HCT116 (cell line): ENCODE measurements around the gene POPDC2. TPM values are rescaled to one million over a fixed set of nuclear protein-coding genes. Genes with fewer than 3 reads are reported as not detected.

ENCODE experiments used
- ATAC-seq: fragments of 200-7000 bp; cut with Tn5 transposase; 2 replicates; pipeline ENCODE4 v1.9.1; 2020; ENCODE audit warnings: mild to moderate bottlenecking, moderate library complexity
- BruUV-seq: library from RNA; stranded (reverse); fragments of 400-500 nt; replicated peaks from 2 replicates; lab custom pipeline; 2021; lab: Mats Ljungman, UMichigan
- CTCF ChIA-PET: fragments of 300-600 bp; sonication (Branson Sonifier 250); formaldehyde crosslinking; loops from one replicate; lab custom pipeline; 2021; ENCODE audit warnings: antibody characterized with exemption; lab: Charles Lee
- POLR2A ChIA-PET: fragments of 300-600, 350-600 bp; sonication (Branson Sonifier 250); formaldehyde crosslinking; loops from one replicate; lab custom pipeline; 2021; ENCODE audit warnings: antibody characterized with exemption; lab: Charles Lee
- RAD21 ChIA-PET, 2 experiments: fragments of 300-600 bp; sonication (Branson Sonifier 250); formaldehyde crosslinking; loops; one replicate each; lab custom pipeline; 2023; ENCODE audit warnings: low total read pairs in 2 of 2; ENCODE audit not compliant: uncharacterized antibody in 2 of 2, unreplicated experiment in 2 of 2, low non-redundant PET in 1 of 2; lab: Charles Lee
- DNase-seq: peaks from one replicate; pipeline ENCODE4 v3.0.0-alpha.2; 2010; ENCODE audit warnings: low read depth, low spot score
- H2AFZ ChIP-seq: fragments of 200-600 bp; shearing (Covaris generic), sonication (generic); 2 replicates; pipeline ENCODE4 v1.6.1; 2017; ENCODE audit warnings: low read depth, mixed run types, mixed read lengths, antibody characterized with exemption, low read length; ENCODE audit not compliant: poor library complexity, severe bottlenecking
- H3K27ac ChIP-seq: 2 replicates; pipeline ENCODE4 v1.5.1; 2012; ENCODE audit warnings: low read depth, low read length
- H3K27me3 ChIP-seq: fragments of 200-600 bp; sonication (generic); 2 replicates; pipeline ENCODE4 v1.6.1; 2016; ENCODE audit warnings: mixed run types, low read length, mixed read lengths; ENCODE audit not compliant: insufficient read depth
- H3K36me3 ChIP-seq, 2 experiments: fragments of 200-500 bp in 1 of 2; fragments of 200-600 bp in 1 of 2; sonication (Bioruptor generic) in 1 of 2; sonication (generic) in 1 of 2; 2 replicates each; pipeline versions ENCODE4 v1.5.1 to v1.6.1; 2014 to 2016; ENCODE audit warnings: low read length in 2 of 2, inconsistent platforms in 1 of 2, mixed read lengths in 1 of 2, mixed run types in 1 of 2; ENCODE audit not compliant: insufficient read depth in 2 of 2, control insufficient read depth in 1 of 2
- H3K4me1 ChIP-seq, 2 experiments: fragments of 200-600 bp in 1 of 2; sonication (generic) in 1 of 2; 2 replicates each; pipeline versions ENCODE4 v1.5.1 to v1.6.1; 2012 to 2017; ENCODE audit warnings: low read length in 2 of 2, inconsistent platforms in 1 of 2, mild to moderate bottlenecking in 1 of 2, mixed read lengths in 1 of 2, mixed run types in 1 of 2, moderate library complexity in 1 of 2; ENCODE audit not compliant: insufficient read depth in 2 of 2, control insufficient read depth in 1 of 2
- H3K4me2 ChIP-seq: fragments of 200-600 bp; sonication (generic); 2 replicates; pipeline ENCODE4 v1.6.1; 2017; ENCODE audit warnings: mixed run types, low read length, mixed read lengths
- H3K4me3 ChIP-seq, 2 experiments: fragments of 200-600 bp in 1 of 2; sonication (generic) in 1 of 2; replicated peaks in 1 of 2; 2 replicates each; pipeline ENCODE4 v1.5.1; 2011 to 2016; ENCODE audit warnings: low read length in 2 of 2, control low read depth in 1 of 2, low read depth in 1 of 2, mild to moderate bottlenecking in 1 of 2, mixed read lengths in 1 of 2, mixed run types in 1 of 2
- H3K79me2 ChIP-seq: fragments of 200-600 bp; sonication (generic); 2 replicates; pipeline ENCODE4 v1.6.1; 2017; ENCODE audit warnings: mild to moderate bottlenecking, mixed run types, low read length, moderate library complexity, mixed read lengths; ENCODE audit not compliant: insufficient read depth
- H3K9ac ChIP-seq: fragments of 200-600 bp; sonication (generic); 2 replicates; pipeline ENCODE4 v1.6.1; 2016; ENCODE audit warnings: low read length, mixed read lengths
- H3K9me2 ChIP-seq: fragments of 200-600 bp; sonication (generic), shearing (Covaris generic); 2 replicates; pipeline ENCODE4 v1.6.1; 2017; ENCODE audit warnings: mixed run types, mild to moderate bottlenecking, moderate library complexity; ENCODE audit not compliant: insufficient read depth
- H3K9me3 ChIP-seq, 2 experiments: fragments of 200-500 bp in 1 of 2; fragments of 200-600 bp in 1 of 2; sonication (Bioruptor generic) in 1 of 2; sonication (generic) in 1 of 2; 2 replicates each; pipeline ENCODE4 v1.6.1; 2014 to 2017; ENCODE audit warnings: low read length in 2 of 2, mixed read lengths in 2 of 2, inconsistent platforms in 1 of 2, low read depth in 1 of 2, mild to moderate bottlenecking in 1 of 2, mixed run types in 1 of 2, moderate library complexity in 1 of 2; ENCODE audit not compliant: control insufficient read depth in 1 of 2, insufficient read depth in 1 of 2
- H4K20me1 ChIP-seq: fragments of 200-600 bp; sonication (generic), shearing (Covaris generic); 2 replicates; pipeline ENCODE4 v1.6.1; 2017; ENCODE audit warnings: mixed run types, mild to moderate bottlenecking, moderate library complexity; ENCODE audit not compliant: insufficient read depth
- ATF3 ChIP-seq: IDR thresholded peaks from 2 replicates; pipeline ENCODE4 v1.6.1; 2012
- CTCF ChIP-seq, 3 experiments: fragments of 200-600 bp in 1 of 3; sonication (generic) in 1 of 3; IDR thresholded peaks in 2 of 3; conservative IDR thresholded peaks in 1 of 3; 2 replicates each; pipeline ENCODE4 v1.5.1; 2012 to 2017; ENCODE audit warnings: low read depth in 2 of 3, low read length in 2 of 3, antibody characterized with exemption in 1 of 3, borderline replicate concordance in 1 of 3, control low read depth in 1 of 3, mild to moderate bottlenecking in 1 of 3, mixed read lengths in 1 of 3, mixed run types in 1 of 3, moderate library complexity in 1 of 3; ENCODE audit not compliant: insufficient read depth in 1 of 3
- EGR1 ChIP-seq: IDR thresholded peaks from 2 replicates; pipeline ENCODE4 v1.6.1; 2012; ENCODE audit warnings: low read depth
- ELF1 ChIP-seq: IDR thresholded peaks from 2 replicates; pipeline ENCODE4 v1.6.1; 2012; ENCODE audit warnings: low read depth, borderline replicate concordance
- EZH2phosphoT487 ChIP-seq: fragments of 200-600 bp; IDR thresholded peaks from 2 replicates; pipeline ENCODE4 v1.6.1; 2018; ENCODE audit warnings: antibody characterized with exemption, borderline replicate concordance
- FOSL1 ChIP-seq: IDR thresholded peaks from 2 replicates; pipeline ENCODE4 v1.6.1; 2012; ENCODE audit warnings: low read depth
- JUND ChIP-seq: IDR thresholded peaks from 2 replicates; pipeline ENCODE4 v1.6.1; 2012
- MAX ChIP-seq: IDR thresholded peaks from 2 replicates; pipeline ENCODE4 v1.6.1; 2012
- RAD21 ChIP-seq: IDR thresholded peaks from 2 replicates; pipeline ENCODE4 v1.6.1; 2012; ENCODE audit warnings: low read depth, mild to moderate bottlenecking
- SP1 ChIP-seq: IDR thresholded peaks from 2 replicates; pipeline ENCODE4 v1.6.1; 2012; ENCODE audit warnings: low read depth
- TCF7L2 ChIP-seq: IDR thresholded peaks from 2 replicates; pipeline ENCODE4 v1.7.0; 2011; ENCODE audit warnings: borderline replicate concordance, inconsistent platforms; ENCODE audit not compliant: insufficient read depth, insufficient read length; ENCODE audit errors: extremely low read depth
- YY1 ChIP-seq: IDR thresholded peaks from 2 replicates; pipeline ENCODE4 v1.6.1; 2011; ENCODE audit warnings: low read length, low read depth, moderate library complexity, mild to moderate bottlenecking; ENCODE audit not compliant: insufficient replicate concordance; ENCODE audit errors: extremely low read depth
- ZFX ChIP-seq: fragments of 450-650 bp; IDR thresholded peaks from 2 replicates; pipeline ENCODE4 v1.6.1; 2017
- ZNF274 ChIP-seq: fragments of 200-500 bp; sonication (Bioruptor generic); IDR thresholded peaks from 2 replicates; pipeline ENCODE4 v1.6.1; 2014; ENCODE audit warnings: mild to moderate bottlenecking, low read depth, low read length, inconsistent platforms
- intact Hi-C: fragments of 100-400 bp; cut with micrococcal nuclease; formaldehyde crosslinking; loops from 2 replicates; pipeline ENCODE4 v1.10.0; 2022
- total RNA-seq: library from RNA; stranded (reverse); gene quantifications from one replicate; pipeline ENCODE4 v1.2.1, GENCODE V29; 2021; ENCODE audit not compliant: unreplicated experiment
- TF ChIP-seq, protein P1 (sequence below): IDR thresholded peaks from 2 replicates; pipeline ENCODE4 v1.6.1; 2011; ENCODE audit warnings: mild to moderate bottlenecking, low read length, moderate library complexity; ENCODE audit not compliant: insufficient replicate concordance; ENCODE audit errors: extremely low read depth
- TF ChIP-seq, protein P2 (sequence below): IDR thresholded peaks from 2 replicates; pipeline ENCODE4 v1.6.1; 2012; ENCODE audit warnings: low read depth

POPDC2 gene
- total RNA-seq, 1 experiment from 2014 or later = 1.6 TPM

DNA sequence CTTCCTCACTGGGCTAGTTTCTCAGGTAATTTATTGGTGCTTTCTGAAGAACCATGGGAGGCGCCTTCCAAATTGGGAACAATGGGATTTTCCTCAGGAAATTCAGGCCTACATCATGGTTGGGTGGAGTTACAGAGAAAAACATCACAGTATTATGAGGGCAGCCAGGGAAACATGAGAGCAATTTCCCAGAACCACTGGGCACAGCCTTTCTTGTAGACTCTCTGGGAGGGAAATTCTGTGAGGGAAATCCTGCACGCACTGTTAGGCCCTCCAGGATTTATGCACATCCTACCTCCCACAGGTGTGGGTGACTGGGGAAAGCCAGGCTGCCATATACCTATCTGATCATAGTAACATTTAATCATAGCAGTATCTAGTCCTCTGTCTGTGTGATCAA is 13.2 kb downstream of the POPDC2 start:
- Histone ChIP-seq H3K9ac (no peak overlapping the region), H3K9me3 (no peaks in the 10 kb centered on the region), H3K4me2 (no peak overlapping the region), H2AFZ (no peak overlapping the region), H3K4me1 (peaks cover 0 to 21% of the 10 kb centered on the region in 2 experiments; a peak in 2 of 4 replicates), H3K27me3 (no peaks in the 10 kb centered on the region), H3K79me2 (no peaks in the 10 kb centered on the region), H4K20me1 (no peaks in the 10 kb centered on the region), H3K27ac (no peak overlapping the region), H3K9me2 (no peaks in the 10 kb centered on the region), H3K36me3 (no peaks in the 10 kb centered on the region), H3K4me3 (no peak overlapping the region)
- intact Hi-C loops = no loop called here
- RAD21 ChIA-PET = no interaction called here
- DNase-seq (no peak), ATAC-seq (no peak)
- CTCF ChIA-PET = no interaction called here
- TF ChIP-seq RAD21 (no peak), EGR1 (no peak), FOSL1 (no peak), JUND (no peak), CTCF (IDR thresholded peaks at IDR 0.05 in 2 of 3, conservative IDR thresholded peaks at IDR 0.05 in 1 of 3; ENCODE audit: borderline replicate concordance in 1 of 3, insufficient read depth in 1 of 3, low read depth in 2 of 3, low read length in 2 of 3) (no peak), SP1 (no peak), ZNF274 (no peak), ATF3 (no peak), MAX (no peak), TCF7L2 (no peak), ZFX (no peak), YY1 (no peak), ELF1 (no peak), EZH2phosphoT487 (no peak)
- TF ChIP-seq, protein P1, sequence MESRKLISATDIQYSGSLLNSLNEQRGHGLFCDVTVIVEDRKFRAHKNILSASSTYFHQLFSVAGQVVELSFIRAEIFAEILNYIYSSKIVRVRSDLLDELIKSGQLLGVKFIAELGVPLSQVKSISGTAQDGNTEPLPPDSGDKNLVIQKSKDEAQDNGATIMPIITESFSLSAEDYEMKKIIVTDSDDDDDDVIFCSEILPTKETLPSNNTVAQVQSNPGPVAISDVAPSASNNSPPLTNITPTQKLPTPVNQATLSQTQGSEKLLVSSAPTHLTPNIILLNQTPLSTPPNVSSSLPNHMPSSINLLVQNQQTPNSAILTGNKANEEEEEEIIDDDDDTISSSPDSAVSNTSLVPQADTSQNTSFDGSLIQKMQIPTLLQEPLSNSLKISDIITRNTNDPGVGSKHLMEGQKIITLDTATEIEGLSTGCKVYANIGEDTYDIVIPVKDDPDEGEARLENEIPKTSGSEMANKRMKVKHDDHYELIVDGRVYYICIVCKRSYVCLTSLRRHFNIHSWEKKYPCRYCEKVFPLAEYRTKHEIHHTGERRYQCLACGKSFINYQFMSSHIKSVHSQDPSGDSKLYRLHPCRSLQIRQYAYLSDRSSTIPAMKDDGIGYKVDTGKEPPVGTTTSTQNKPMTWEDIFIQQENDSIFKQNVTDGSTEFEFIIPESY = no peak
- TF ChIP-seq, protein P2, sequence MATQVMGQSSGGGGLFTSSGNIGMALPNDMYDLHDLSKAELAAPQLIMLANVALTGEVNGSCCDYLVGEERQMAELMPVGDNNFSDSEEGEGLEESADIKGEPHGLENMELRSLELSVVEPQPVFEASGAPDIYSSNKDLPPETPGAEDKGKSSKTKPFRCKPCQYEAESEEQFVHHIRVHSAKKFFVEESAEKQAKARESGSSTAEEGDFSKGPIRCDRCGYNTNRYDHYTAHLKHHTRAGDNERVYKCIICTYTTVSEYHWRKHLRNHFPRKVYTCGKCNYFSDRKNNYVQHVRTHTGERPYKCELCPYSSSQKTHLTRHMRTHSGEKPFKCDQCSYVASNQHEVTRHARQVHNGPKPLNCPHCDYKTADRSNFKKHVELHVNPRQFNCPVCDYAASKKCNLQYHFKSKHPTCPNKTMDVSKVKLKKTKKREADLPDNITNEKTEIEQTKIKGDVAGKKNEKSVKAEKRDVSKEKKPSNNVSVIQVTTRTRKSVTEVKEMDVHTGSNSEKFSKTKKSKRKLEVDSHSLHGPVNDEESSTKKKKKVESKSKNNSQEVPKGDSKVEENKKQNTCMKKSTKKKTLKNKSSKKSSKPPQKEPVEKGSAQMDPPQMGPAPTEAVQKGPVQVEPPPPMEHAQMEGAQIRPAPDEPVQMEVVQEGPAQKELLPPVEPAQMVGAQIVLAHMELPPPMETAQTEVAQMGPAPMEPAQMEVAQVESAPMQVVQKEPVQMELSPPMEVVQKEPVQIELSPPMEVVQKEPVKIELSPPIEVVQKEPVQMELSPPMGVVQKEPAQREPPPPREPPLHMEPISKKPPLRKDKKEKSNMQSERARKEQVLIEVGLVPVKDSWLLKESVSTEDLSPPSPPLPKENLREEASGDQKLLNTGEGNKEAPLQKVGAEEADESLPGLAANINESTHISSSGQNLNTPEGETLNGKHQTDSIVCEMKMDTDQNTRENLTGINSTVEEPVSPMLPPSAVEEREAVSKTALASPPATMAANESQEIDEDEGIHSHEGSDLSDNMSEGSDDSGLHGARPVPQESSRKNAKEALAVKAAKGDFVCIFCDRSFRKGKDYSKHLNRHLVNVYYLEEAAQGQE = no peak
- POLR2A ChIA-PET = no interaction called here
- no TSS peak for BruUV-seq
